ENCODE data around the gene TSC2.

- no peak for TF ChIP-seq CTCF (IDR thresholded peaks at IDR 0.05)
- TF ChIP-seq POLR2AphosphoS5 (IDR thresholded peaks at IDR 0.05) = no peak
Measured at GRCh38 chr16:2115591-2115973, 67.8 kb downstream of the TSC2 start.
